GM18520 (cell line): ENCODE results near the gene FCSK.
"Not testable (repeated sequence)": the region's sequence is repeated elsewhere in the genome, so short reads cannot be mapped to it uniquely, and the experiment has no call there.

Experiments
- ATAC-seq: cut with Tn5 transposase; IDR thresholded peaks from one replicate; pipeline ENCODE4 v1.9.1; 2021; ENCODE audit not compliant: unreplicated experiment

The FCSK gene

DNA sequence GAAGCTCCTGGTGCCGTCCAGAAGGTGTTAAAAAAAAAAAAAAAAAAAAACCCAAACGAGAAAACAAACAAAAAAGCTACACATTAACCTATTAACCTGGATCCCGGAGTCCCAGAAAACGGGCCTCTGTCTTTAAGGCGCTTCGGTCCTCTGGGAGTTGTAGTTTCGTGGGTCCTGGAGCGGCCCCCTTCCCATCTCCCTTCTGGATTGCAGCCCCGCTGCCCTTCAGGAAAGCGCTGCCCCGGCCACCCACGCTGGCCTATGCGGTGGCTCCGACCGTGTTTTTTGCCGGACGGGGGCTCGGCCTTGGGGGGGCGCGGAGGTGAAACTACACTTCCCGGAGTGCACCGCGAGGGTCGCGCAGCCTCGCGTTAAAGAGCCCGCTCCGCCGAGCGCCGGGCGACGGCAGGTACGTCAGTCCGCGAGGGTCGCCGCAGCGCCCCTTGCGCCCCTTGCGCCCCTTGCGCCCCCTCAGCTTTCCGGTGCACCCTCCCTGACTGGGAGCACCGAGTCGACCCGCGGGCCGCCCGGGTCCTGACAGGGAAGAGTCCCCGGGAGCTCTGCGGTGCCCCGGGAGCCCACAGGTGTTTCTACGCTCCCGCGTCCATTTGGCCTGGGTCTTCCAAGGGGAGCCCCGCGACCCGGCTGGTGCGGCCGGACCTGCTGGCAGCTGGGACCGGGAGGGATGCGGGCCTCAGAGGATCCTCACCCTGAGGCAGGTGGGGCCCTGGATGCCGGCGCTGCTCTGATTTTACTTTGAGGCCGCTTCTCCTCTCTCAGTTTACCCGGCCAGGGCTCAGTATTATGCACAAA is at the start of gene FCSK:
Gene FCSK (plus strand): TSS at position 374 of the 813 bp plus-strand sequence. CDS start 8,596 bp downstream, outside the sequence.
- peak; percentile 68 for ATAC-seq

GRCh38 chr16:70406104-70406503 is 48.3 kb upstream of the FCSK start:
- not testable (repeated sequence) for ATAC-seq

DNA sequence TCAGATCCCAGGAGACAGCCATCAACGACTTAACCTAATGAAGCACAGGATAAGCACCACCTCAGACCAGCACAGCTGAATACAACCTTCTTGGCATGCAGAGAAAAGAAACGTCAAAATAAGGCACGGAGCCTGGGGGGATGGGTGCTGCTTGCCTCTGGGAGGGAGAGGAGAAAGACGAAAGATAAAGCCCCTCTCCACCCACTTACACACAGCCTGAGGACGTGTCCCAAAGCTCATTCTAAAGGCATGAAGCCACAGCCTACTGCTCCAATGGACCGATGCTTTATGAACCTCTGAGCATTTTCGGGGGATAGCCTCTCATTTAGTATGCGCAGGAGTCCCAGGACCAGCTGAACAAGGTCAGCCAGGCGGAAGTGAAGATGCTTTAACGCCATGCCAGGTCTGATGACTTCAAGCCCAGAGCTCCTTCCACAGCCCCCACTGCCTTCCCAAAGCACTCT is 46.6 kb upstream of the FCSK start:
- no peak for ATAC-seq

GRCh38 chr16:70410734-70411133 is 43.7 kb upstream of the FCSK start:
- ATAC-seq = no peak

DNA sequence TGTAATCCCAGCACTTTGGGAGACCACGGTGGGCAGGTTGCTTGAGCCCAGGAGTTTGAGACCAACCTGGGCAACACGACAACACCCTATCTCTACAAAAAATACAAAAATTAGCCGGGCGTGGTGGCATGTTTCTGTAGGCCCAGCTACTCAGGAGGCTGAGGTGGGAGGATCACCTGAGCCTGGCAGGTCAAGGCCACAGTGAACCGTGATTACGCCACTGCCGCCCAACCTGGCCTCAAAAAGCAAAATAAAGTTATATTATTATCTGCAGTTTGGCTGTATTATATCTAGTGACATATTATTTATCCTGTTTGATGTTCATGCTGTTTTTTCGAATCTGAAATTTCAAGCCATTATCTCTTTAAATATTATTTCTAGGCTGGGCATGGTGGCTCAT is 42.0 kb upstream of the FCSK start:
- ATAC-seq = no peak

GRCh38 chr16:70413572-70413971 is 40.8 kb upstream of the FCSK start:
- ATAC-seq = not testable (repeated sequence)

- ATAC-seq = peak; percentile 60
These were observed 37.4 kb upstream of the FCSK start for GRCh38 chr16:70416748-70417616.

GRCh38 chr16:70417661-70418060 is 36.7 kb upstream of the FCSK start:
- no peak for ATAC-seq

- ATAC-seq = no peak
These were observed 36.0 kb upstream of the FCSK start for GRCh38 chr16:70418274-70418992.

DNA sequence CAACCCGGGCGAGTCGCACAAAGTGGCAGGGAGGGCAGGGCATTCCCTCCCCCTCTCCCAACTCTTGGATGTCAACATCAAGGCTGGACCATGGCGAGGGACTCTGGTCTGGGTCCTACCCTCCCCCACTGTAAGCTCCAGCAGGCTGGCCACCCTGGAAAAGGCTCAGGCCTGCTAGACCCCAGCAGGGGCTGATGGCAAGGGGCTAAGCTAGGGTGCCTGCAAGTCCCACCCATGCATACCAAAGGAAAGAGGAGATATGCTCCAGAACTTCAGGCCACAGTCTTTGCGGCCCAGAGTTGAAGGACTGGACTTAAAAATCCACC is 35.4 kb upstream of the FCSK start:
- no peak for ATAC-seq

- no peak for ATAC-seq
These were observed 34.7 kb upstream of the FCSK start for GRCh38 chr16:70419384-70420327.

GRCh38 chr16:70421014-70421413 is 33.4 kb upstream of the FCSK start:
- no peak for ATAC-seq

DNA sequence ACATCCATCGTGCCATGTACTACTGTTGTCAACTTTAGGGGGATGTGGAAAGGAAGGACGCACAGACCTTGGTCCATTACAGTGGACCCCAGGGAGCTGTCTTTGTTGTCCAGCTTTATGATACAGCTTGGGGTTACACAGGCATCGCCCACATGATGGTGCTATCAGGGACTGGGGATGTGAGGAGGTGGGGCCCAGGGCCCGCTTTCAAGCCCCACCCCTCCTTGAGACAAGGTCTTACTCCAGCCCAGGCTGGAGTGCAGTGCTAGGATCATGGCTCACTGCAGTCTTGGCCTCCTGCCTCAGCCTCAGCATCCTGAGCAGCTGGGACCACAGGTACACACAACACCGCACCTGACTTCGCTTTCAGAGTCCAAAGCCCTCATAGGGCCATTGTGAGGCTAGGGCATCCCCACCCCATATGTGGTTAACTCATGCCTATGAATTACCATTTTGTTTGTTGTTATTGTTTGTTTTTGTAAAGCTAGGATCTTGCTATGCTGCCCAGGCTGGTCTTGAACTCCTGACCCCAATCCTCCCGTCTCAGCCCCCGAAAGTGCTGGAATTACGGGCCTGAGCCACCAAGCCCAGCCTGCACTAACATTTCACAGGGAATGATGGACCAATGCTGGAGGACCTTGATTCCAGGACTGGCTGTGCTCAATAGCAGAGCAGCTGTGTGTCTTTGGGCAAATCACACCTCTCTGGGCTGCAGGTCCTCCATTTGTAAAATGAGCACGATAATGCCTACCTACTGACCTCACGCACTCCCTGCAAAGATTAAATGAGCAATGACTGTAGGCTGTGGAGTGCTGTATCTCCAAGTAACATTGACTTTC is 32.7 kb upstream of the FCSK start:
- ATAC-seq = no peak

- no peak for ATAC-seq
These were observed 31.9 kb upstream of the FCSK start for GRCh38 chr16:70422543-70422942.

DNA sequence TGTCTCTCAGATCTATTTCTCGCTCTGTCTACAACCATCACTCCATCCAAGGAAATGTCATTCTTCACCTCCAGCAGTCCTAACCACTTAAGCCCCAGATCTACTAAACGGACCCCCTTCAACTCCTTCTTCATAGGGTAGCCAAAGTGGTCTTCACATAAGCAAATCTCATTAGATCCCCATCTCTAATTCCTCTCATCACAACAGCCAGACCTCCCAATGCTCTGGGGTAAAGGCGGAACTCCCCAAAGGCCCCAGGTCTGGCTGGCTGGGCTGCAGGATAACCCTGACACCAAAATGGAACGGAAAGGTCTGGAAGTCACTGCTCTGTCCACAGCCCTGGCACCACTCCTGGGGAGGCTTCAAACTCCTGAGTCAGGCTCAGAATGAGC is 26.6 kb upstream of the FCSK start:
- ATAC-seq = no peak

DNA sequence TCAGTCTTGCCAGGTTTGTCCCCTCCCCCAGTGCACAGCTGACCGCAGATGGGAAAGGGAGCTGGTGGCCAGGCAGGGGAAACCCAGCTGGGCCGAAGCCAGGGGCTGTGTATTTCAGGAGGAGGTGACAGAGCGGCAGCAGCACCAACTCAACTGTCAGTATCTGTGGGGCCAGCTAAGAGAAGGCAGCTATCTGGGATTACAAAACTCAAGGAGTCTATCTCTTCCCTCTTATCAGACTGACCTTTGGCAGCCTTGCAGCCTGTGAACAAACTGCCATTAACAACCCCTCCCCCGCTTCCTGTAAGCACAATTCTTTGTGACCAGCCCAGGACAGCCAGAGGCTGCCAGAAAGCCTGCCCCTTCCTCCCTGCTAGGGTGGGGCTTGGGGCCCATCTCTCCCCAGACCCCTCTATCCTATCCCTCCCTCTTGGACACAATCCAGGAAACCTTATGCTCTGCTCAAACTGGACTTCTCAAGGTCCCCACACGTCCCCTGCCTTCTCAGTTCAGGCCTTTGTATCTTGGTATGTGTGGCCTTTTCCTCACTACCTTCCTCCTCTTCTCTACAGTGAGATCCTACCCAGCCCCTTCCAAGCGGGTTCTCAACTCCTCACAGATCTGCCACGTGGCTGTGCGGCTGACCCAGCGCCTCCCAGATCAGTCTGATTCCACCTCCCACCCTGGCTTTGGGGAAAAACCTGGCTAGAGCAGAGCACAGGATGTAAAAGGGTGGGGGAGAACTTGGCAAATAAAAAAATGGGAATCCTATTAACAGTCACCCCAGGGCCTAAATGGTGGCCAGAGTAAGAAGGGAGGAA is 26.0 kb upstream of the FCSK start:
- ATAC-seq = peak; percentile 28

DNA sequence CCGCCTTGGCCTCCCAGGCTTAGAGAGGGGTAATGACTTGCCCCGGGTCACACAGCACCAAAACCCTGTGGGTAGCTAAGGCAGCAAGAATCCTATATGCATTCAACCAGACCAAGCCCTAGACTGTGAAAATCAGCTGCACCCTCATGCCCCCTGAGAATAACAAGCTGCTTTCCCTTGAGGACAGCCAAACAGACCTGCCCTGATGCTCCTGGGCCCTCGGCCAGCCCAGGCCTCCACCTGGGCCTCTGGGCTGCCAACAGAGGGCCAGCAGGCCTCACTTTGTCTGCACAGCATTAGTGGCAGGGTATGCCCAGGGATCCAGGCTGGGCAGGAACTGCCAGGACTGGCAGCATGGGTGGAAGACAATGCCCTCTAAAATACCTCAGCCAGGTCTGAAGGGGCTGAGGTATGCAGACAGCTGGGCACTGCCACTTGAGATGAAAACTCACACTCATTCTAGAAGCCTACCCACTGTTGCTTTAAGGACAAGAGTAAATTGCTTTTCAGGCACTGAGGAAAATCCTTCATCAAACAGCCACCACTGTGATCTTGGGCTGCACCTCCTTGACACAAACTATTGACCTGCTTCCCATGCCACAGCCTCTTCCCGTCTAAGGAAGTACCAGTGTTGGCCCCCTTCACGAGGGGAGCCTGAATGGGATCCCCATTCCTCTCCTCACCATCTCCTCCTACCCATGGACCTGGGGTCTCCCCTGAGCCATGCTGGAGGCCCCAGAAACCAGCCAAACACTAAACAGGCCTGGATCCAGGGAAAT is 24.3 kb upstream of the FCSK start:
- peak; percentile 12 for ATAC-seq
